Bronchial epithelial cell (primary cell): ENCODE results near the gene SLC6A18. TPM values are rescaled to one million over a fixed set of nuclear protein-coding genes. Genes with fewer than 3 reads are reported as not detected.

ENCODE experiments used
- DNase-seq: peaks from one replicate; pipeline ENCODE4 v3.0.0-alpha.2; 2010; ENCODE audit warnings: low read depth
- FAIRE-seq: peaks from 2 replicates; lab custom pipeline; 2011; peaks lifted over from hg19 to GRCh38; lab: Jason Lieb, UNC
- H3K27me3 ChIP-seq: 2 replicates; pipeline ENCODE4 v1.5.1; 2011; ENCODE audit warnings: low read length; ENCODE audit not compliant: control insufficient read depth, insufficient read depth
- H3K36me3 ChIP-seq: 2 replicates; pipeline ENCODE4 v1.5.1; 2011; ENCODE audit warnings: low read length; ENCODE audit not compliant: control insufficient read depth, insufficient read depth
- H3K4me3 ChIP-seq: 2 replicates; pipeline ENCODE4 v1.5.1; 2011; ENCODE audit warnings: mild to moderate bottlenecking, low read depth, low read length, control low read depth
- total RNA-seq: library from RNA; depleted of rRNA; stranded (reverse); fragments of >200 nt; gene quantifications from 2 replicates; pipeline ENCODE4 v1.2.1, GENCODE V29; 2014
- TF ChIP-seq, protein P1 (sequence below): IDR thresholded peaks from 2 replicates; pipeline ENCODE4 v1.5.1; 2011; ENCODE audit warnings: mild to moderate bottlenecking, moderate library complexity, low read length, control low read depth, inconsistent platforms; ENCODE audit not compliant: insufficient read depth, severe bottlenecking

The SLC6A18 gene
- total RNA-seq, 1 donor from 2014 or later: not detected

DNA sequence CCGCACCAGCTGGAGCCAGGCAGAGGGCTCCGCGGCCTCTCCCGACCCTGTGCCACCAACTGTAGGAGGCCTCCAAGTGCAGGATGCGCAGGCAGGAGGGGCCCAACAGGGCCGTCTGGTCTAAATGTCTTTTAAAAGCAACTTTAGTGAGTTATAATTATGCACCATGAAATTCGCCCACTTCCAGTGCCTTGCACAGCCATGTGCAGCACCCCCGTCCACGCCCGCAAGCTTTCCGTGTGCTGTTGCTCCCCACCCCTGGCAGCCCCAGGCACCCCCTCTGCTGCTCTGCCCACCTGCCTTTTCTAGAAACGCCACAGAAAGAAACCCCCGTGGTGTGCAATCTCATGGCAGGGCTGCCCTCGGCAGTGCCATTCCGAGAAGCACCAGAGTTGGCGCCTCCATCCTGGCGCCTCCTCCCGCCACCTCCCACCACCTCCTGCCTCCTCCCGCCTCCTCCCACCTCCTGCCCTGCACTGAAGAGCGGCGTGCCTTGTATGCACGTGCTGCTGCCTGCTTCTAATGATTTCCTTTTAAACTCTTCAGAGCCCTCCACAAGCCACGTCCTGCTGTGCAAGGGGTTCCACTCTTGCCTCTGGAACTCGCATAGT, 7.5 kb upstream of the SLC6A18 start:
- Histone ChIP-seq H3K4me3 (no peak overlapping the region), H3K36me3 (no peaks in the 10 kb centered on the region), H3K27me3 (no peaks in the 10 kb centered on the region)
- TF ChIP-seq, protein P1, sequence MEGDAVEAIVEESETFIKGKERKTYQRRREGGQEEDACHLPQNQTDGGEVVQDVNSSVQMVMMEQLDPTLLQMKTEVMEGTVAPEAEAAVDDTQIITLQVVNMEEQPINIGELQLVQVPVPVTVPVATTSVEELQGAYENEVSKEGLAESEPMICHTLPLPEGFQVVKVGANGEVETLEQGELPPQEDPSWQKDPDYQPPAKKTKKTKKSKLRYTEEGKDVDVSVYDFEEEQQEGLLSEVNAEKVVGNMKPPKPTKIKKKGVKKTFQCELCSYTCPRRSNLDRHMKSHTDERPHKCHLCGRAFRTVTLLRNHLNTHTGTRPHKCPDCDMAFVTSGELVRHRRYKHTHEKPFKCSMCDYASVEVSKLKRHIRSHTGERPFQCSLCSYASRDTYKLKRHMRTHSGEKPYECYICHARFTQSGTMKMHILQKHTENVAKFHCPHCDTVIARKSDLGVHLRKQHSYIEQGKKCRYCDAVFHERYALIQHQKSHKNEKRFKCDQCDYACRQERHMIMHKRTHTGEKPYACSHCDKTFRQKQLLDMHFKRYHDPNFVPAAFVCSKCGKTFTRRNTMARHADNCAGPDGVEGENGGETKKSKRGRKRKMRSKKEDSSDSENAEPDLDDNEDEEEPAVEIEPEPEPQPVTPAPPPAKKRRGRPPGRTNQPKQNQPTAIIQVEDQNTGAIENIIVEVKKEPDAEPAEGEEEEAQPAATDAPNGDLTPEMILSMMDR: no peak
- no peak for FAIRE-seq
- DNase-seq: no peak

DNA sequence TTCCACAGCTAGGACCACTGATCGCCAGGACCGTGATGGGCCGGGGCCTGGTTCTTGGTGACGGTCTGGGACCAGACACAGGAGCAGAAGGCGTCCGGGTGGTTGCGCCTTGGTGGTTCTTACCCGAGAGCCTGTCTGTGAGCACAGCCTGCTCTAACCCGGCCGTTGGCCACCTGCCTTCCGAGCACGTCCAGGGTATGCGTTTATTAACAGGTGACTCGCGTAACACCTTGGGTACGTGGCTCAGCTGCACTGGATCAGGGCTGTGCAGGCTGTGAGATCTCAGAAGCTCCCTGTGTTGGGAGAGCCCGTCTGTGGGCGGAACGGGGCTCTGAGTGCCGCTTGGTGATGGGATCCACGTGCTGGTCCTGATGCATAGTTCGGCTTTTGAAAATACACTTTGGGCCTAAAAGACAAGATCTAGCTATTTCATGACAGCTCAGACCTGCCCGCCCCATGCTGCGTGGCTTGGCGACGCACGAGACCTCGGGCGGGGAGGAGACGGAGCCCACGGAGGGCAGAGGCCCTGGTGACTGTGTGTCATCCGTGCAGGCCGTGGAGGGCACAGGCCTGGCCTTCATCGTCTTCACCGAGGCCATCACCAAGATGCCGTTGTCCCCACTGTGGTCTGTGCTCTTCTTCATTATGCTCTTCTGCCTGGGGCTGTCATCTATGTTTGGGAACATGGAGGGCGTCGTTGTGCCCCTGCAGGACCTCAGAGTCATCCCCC, 6.7 kb upstream of the SLC6A18 start:
- TF ChIP-seq, protein P1: no peak
- DNase-seq (no peak), FAIRE-seq (peak; percentile 7)
- Histone ChIP-seq H3K27me3 (no peaks in the 10 kb centered on the region), H3K36me3 (no peaks in the 10 kb centered on the region), H3K4me3 (no peak overlapping the region)

DNA sequence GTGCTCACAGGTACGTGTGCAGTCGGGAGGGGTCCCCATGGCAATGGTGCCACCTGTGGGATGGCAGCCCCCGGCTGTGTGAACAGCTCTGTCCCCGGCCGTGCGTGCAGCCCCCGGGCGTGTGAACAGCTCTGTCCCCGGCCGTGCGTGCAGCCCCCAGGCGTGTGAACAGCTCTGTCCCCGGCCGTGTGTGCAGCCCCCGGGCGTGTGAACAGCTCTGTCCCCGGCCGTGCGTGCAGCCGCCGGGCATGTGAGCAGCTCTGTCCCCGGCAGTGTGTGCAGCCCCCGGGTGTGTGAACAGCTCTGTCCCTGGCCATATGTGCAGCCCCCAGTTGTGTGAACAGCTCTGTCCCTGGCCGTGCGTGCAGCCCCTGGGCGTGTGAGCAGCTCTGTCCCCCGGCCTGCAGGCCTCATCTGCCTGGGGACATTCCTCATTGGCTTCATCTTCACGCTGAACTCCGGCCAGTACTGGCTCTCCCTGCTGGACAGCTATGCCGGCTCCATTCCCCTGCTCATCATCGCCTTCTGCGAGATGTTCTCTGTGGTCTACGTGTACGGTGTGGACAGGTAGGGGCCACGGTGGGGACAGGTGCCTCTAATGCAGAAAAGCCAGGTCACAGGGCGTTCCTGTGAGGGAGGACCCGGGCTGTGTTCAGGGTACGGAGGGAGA, 5.9 kb upstream of the SLC6A18 start:
- DNase-seq (no peak), FAIRE-seq (no peak)
- Histone ChIP-seq H3K4me3 (no peak overlapping the region), H3K27me3 (no peaks in the 10 kb centered on the region), H3K36me3 (no peaks in the 10 kb centered on the region)
- TF ChIP-seq, protein P1: no peak

DNA sequence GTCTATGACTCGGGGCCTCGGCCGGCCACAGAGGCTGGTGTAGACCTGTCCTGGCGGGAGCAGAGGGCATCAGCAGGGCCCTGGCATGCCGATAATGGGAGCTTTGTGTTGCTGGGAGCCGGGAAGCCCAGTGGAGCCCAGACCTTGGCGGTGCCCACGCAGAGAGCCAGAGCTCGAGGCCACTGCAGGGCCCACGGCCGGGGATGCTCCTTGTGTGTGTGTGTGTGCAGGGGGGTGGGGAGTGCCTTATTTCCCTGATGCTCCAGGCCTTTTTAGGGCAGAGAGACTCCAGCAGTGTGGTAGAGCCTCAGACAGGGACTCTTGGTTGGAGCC, 5.4 kb upstream of the SLC6A18 start:
- FAIRE-seq (no peak), DNase-seq (no peak)
- no peaks in the 10 kb centered on the region for H3K27me3 ChIP-seq
- TF ChIP-seq, protein P1: no peak
- H3K36me3 ChIP-seq: no peaks in the 10 kb centered on the region
- no peak overlapping the region for H3K4me3 ChIP-seq

DNA sequence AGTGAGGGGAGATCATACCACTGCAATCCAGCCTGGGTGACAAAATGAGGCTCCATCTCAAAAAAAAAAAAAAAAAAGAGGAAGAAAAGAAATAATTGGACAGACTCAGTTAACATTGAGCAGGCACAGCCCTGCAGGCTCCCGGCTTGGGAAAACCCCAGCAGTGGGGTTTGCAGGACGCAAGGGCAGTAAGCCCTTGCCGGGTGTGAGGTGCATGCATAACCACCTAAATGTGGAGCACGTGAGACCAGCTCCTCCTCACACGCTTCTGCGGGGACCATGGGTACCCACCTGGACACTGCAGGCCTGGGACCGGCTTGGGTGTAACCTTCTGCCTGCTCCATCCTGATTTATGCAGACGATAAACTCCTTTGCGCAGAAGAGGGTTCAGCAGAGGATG, 4.8 kb upstream of the SLC6A18 start:
- DNase-seq (no peak), FAIRE-seq (no peak)
- no peaks in the 10 kb centered on the region for H3K27me3 ChIP-seq
- H3K4me3 ChIP-seq: no peak overlapping the region
- no peaks in the 10 kb centered on the region for H3K36me3 ChIP-seq
- TF ChIP-seq, protein P1: no peak
